HG03139 (cell line): ENCODE data around the gene C3.

Source experiments
- ATAC-seq: cut with Tn5 transposase; IDR thresholded peaks from one replicate; pipeline ENCODE4 v1.9.1; 2021; ENCODE audit not compliant: unreplicated experiment

The C3 gene

GRCh38 chr19:6745965-6746364 lies 25.5 kb upstream of the C3 start:
- ATAC-seq: no peak

GRCh38 chr19:6744381-6745301 lies 24.2 kb upstream of the C3 start:
- ATAC-seq: no peak

GRCh38 chr19:6743714-6744380 lies 23.4 kb upstream of the C3 start:
- ATAC-seq: no peak

- ATAC-seq: no peak
Measured at GRCh38 chr19:6743066-6743465, 22.6 kb upstream of the C3 start.

- no peak for ATAC-seq
Measured at GRCh38 chr19:6740589-6741343, 20.3 kb upstream of the C3 start.

- no peak for ATAC-seq
Measured at GRCh38 chr19:6739883-6740588, 19.6 kb upstream of the C3 start.

- ATAC-seq: no peak
Measured at GRCh38 chr19:6739390-6739882, 19.0 kb upstream of the C3 start, which contains the start of gene TRIP10. Gene TRIP10 (plus strand): TSS chr19:6739680. CDS start chr19:6739762, 82 bp downstream.

GRCh38 chr19:6738787-6739389 lies 18.4 kb upstream of the C3 start:
- no peak for ATAC-seq

- no peak for ATAC-seq
Measured at GRCh38 chr19:6737873-6738786, 17.7 kb upstream of the C3 start.

- ATAC-seq: peak; percentile 51
Measured at GRCh38 chr19:6737284-6737872, 16.9 kb upstream of the C3 start, which contains the start of gene GPR108. Gene GPR108 (minus strand): TSS chr19:6737580. CDS start chr19:6737576, 4 bp downstream.

- ATAC-seq: no peak
Measured at GRCh38 chr19:6736917-6737283, 16.4 kb upstream of the C3 start.

GRCh38 chr19:6736169-6736916 lies 15.9 kb upstream of the C3 start:
- ATAC-seq: no peak

GRCh38 chr19:6735181-6735911 lies 14.9 kb upstream of the C3 start:
- ATAC-seq: no peak

GRCh38 chr19:6734096-6734696 lies 13.7 kb upstream of the C3 start:
- no peak for ATAC-seq

GRCh38 chr19:6733338-6734095 lies 13.1 kb upstream of the C3 start:
- ATAC-seq: no peak

- ATAC-seq: no peak
Measured at GRCh38 chr19:6732803-6733337, 12.4 kb upstream of the C3 start.
